ENCODE measurements around the gene CASP7. TPM values are rescaled to one million over a fixed set of nuclear protein-coding genes. Genes with fewer than 3 reads are reported as not detected.

CASP7 gene
- total and polyA plus RNA-seq, 8 donors = 7.0 to 28.7 (median 14.8) TPM

DNA sequence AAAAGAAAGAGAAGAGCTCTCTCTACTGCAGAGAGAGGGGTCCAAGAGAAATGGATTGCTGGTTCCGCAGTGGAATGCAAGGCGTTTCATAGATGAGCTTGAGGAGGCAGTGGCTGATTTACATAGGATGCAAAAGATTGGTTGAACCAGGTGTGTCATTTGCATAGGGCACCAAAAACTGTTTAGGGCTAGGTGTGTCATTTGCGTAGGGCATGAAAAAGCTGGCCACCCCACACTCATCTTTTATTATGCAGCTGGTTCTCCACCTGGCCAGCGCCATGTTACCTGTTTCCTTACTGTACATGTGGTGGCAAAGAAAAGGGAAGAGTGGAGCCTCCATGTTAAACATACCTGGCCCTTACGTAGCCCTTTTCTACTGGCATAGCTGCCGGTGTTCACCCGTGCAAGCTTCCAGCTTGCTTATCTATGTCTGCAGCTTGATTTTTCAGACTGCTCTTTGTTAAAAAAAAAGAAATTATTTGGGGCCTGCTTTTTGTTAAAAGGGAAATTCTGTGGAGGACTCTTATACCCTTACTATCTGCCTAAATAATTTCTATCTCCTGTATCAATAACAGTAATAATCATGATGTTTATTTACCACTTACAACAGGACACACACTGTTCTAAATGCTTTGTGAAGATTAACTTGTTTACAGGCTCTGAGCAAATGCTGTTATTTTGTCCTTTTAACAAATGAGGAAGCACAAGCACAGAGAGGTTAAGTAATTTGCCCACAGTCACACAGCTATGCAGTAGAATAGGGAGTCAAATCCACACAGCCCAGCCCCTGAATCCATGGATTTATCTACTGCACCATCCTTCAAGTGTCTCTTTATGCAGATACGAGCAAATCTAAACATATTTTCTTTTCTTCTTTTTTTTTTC lies 33.3 kb downstream of the CASP7 start:
- no peak for FAIRE-seq
- 45 to 53% methylated on average over 8 of the region's 8 CpGs for WGBS, 2 donors

GRCh38 chr10:113713640-113713982 lies 33.9 kb downstream of the CASP7 start:
- no peak for DNase-seq
- Histone ChIP-seq H3K9me3 (no peaks in the 10 kb centered on the region), H3K4me1 (peaks cover 0 to 21% (median 10%) of the 10 kb centered on the region in 3 donors), H3K27ac (peak overlapping the region in 1 of 4 donors; percentile 11), H3K4me3 (no peak overlapping the region), H3K27me3 (no peaks in the 10 kb centered on the region), H3K36me3 (no peaks in the 10 kb centered on the region)
- WGBS, 2 donors = 63 to 71% methylated on average over 2 of the region's 2 CpGs
- TF ChIP-seq, protein P1, sequence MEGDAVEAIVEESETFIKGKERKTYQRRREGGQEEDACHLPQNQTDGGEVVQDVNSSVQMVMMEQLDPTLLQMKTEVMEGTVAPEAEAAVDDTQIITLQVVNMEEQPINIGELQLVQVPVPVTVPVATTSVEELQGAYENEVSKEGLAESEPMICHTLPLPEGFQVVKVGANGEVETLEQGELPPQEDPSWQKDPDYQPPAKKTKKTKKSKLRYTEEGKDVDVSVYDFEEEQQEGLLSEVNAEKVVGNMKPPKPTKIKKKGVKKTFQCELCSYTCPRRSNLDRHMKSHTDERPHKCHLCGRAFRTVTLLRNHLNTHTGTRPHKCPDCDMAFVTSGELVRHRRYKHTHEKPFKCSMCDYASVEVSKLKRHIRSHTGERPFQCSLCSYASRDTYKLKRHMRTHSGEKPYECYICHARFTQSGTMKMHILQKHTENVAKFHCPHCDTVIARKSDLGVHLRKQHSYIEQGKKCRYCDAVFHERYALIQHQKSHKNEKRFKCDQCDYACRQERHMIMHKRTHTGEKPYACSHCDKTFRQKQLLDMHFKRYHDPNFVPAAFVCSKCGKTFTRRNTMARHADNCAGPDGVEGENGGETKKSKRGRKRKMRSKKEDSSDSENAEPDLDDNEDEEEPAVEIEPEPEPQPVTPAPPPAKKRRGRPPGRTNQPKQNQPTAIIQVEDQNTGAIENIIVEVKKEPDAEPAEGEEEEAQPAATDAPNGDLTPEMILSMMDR (IDR thresholded peaks at IDR 0.05) = no peak
- ATAC-seq = peak in 1 of 4 donors; percentile 25
- no peak for FAIRE-seq
- intact Hi-C loops (cut with DNase I) = no loop called here

More for the DNA sequence above, 33.3 kb downstream of the CASP7 start:
- TF ChIP-seq, protein P1 (IDR thresholded peaks at IDR 0.05) = no peak
- no peaks in the 10 kb centered on the region for H3K36me3 ChIP-seq
- ATAC-seq (peak; percentile 28 to 71 (median 51)), DNase-seq (no peak)
- H3K4me3 ChIP-seq = no peak overlapping the region
- no peaks in the 10 kb centered on the region for H3K9me3 ChIP-seq
- peak overlapping the region in 2 of 4 donors; percentile 23 to 38 for H3K27ac ChIP-seq
- peaks cover 0 to 21% (median 10%) of the 10 kb centered on the region in 3 donors for H3K4me1 ChIP-seq
- intact Hi-C loops (cut with DNase I) = no loop called here
- H3K27me3 ChIP-seq = no peaks in the 10 kb centered on the region

- Histone ChIP-seq H3K27ac (no peak overlapping the region), H3K36me3 (peaks cover 0 to 8% (median 0%) of the 10 kb centered on the region in 3 donors), H3K27me3 (no peaks in the 10 kb centered on the region), H3K4me3 (no peak overlapping the region), H3K9me3 (no peaks in the 10 kb centered on the region), H3K4me1 (peaks cover 0 to 11% (median 0%) of the 10 kb centered on the region in 3 donors)
- 71 to 93% methylated on average over 2 of the region's 2 CpGs for WGBS, 2 donors
- TF ChIP-seq, protein P1 (IDR thresholded peaks at IDR 0.05) = no peak
- DNase-seq (no peak), FAIRE-seq (no peak), ATAC-seq (no peak)
- intact Hi-C loops (cut with DNase I) = no loop called here
Measured at GRCh38 chr10:113716109-113716910, 36.6 kb downstream of the CASP7 start.

DNA sequence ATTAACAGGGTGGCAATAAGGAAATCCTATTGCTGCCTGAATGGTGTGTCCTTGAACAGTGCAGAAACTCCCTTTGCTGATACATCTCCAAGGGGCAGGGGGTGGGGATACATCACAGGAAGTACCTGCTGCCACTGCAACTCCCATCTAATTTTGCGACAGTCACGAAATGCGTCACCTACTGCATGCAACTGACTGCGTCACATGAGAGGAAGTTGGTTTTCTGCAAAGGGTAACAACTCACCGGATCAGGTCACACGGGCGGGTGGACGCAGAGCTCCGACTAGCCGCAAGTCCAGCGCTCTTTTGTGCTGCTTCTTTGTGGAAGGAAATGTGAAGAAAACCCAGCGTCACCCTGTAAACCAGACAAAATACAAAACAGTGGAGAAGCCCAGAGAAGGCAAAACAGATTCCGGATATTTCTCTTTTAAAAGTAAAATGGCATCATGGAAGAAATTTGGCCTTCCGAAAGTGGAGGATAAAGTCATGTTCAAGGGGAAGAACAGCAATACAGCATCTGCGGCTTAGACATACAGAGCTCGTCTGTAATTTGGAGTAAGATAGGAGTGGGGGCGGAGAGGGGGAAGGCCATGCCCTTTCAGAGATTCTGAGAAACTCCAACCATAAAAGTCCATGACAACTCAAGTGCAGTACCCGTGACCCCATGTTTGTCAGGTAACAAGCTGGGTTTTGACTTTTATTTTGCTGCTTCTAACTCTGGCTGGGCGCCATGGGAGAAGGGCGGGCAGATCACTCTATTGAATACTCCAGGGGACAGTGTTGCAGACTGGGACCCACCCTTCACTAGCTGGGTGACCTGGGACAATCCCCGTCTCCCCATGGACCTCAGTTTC lies 39.5 kb downstream of the CASP7 start:
- no peak for ATAC-seq

More for the DNA sequence above, 39.5 kb downstream of the CASP7 start:
- intact Hi-C loops (cut with DNase I) = no loop called here
- no peak for DNase-seq
- Histone ChIP-seq H3K4me3 (no peak overlapping the region), H3K9me3 (no peaks in the 10 kb centered on the region), H3K4me1 (no peaks in the 10 kb centered on the region), H3K36me3 (peaks cover 0 to 27% (median 0%) of the 10 kb centered on the region in 3 donors), H3K27ac (no peak overlapping the region), H3K27me3 (no peaks in the 10 kb centered on the region)
- TF ChIP-seq, protein P1 (IDR thresholded peaks at IDR 0.05) = no peak
- FAIRE-seq = no peak
- 96% methylated on average over 21 of the region's 21 CpGs for WGBS, 2 donors
